ENCODE data around the gene GSTA3.

GSTA3 gene

DNA sequence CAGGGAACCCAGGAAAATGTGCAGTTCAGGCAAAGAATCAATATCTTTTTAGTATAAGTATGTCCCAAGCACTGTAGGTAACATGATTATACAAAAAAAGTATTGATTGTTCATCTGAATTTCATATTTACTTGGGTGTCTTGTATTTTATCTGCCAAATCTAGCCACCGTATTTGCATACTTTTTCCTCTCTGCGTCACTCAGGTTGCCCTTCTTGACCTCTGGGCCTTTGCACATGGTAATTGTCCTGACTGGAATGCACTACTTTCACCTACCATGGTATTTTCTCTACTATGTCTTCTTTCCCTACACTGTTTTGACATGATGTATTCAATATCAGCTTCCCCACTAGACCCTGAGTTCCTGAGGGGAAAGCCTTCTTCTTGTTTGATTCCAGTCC, 15.2 kb downstream of the GSTA3 start:
- no peaks in the 10 kb centered on the region for H3K27me3 ChIP-seq (replicated peaks; ENCODE audit: insufficient read depth, low read length)
- no peak overlapping the region for H3K4me2 ChIP-seq (ENCODE audit: low read depth, low read length)
- H3K9me2 ChIP-seq (replicated peaks; ENCODE audit: insufficient read depth, low read length): no peaks in the 10 kb centered on the region
- no peak overlapping the region for H3K27ac ChIP-seq (ENCODE audit: low read length)
- TF ChIP-seq, protein P1, sequence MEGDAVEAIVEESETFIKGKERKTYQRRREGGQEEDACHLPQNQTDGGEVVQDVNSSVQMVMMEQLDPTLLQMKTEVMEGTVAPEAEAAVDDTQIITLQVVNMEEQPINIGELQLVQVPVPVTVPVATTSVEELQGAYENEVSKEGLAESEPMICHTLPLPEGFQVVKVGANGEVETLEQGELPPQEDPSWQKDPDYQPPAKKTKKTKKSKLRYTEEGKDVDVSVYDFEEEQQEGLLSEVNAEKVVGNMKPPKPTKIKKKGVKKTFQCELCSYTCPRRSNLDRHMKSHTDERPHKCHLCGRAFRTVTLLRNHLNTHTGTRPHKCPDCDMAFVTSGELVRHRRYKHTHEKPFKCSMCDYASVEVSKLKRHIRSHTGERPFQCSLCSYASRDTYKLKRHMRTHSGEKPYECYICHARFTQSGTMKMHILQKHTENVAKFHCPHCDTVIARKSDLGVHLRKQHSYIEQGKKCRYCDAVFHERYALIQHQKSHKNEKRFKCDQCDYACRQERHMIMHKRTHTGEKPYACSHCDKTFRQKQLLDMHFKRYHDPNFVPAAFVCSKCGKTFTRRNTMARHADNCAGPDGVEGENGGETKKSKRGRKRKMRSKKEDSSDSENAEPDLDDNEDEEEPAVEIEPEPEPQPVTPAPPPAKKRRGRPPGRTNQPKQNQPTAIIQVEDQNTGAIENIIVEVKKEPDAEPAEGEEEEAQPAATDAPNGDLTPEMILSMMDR (IDR thresholded peaks at IDR 0.05; ENCODE audit: low read length): no peak
- TF ChIP-seq EZH2 (optimal IDR thresholded peaks at IDR 0.05; ENCODE audit: low read depth, low read length): no peak
- no peak for TF ChIP-seq EZH2phosphoT487 (IDR thresholded peaks at IDR 0.05; ENCODE audit: low read length)
- H3F3A ChIP-seq (ENCODE audit: insufficient read depth, low read length): no peaks in the 10 kb centered on the region
- no peaks in the 10 kb centered on the region for H4K20me1 ChIP-seq (ENCODE audit: insufficient read depth, low read length)
- H3K9ac ChIP-seq (ENCODE audit: low read length): no peak overlapping the region
- H3K9me3 ChIP-seq (replicated peaks; ENCODE audit: insufficient read depth, low read length): no peaks in the 10 kb centered on the region
- H3K79me2 ChIP-seq (ENCODE audit: low read length): no peaks in the 10 kb centered on the region
- H3K4me1 ChIP-seq (ENCODE audit: low read length): no peaks in the 10 kb centered on the region
- DNase-seq: no peak
- no peak overlapping the region for H3K4me3 ChIP-seq (ENCODE audit: low read length)
- H2AFZ ChIP-seq (ENCODE audit: low read length): no peak overlapping the region
- H3K36me3 ChIP-seq (replicated peaks; ENCODE audit: insufficient read depth, low read length): no peaks in the 10 kb centered on the region

DNA sequence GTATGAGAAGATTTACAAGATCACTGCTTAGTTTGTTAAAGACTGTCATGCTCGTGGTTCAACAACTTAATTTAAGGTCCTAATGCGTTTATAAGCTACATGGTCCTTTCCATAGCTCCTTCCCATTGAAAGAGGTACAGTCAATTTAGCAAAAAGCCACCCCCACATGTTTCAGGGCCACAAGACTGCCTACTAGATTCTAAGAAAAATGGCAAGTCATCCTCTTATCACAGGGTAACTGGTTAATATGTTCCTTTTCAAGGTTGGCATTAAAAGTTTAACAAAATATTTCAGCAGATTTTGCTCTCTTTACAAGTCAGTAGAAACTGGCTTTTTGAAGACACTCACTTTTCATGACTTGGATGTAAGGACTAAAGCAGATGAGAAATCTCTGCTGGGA, 15.7 kb downstream of the GSTA3 start:
- Histone ChIP-seq H3K4me1 (ENCODE audit: low read length) (no peaks in the 10 kb centered on the region), H3K9me3 (replicated peaks; ENCODE audit: insufficient read depth, low read length) (no peaks in the 10 kb centered on the region), H2AFZ (ENCODE audit: low read length) (no peak overlapping the region), H3K27ac (ENCODE audit: low read length) (no peak overlapping the region), H3F3A (ENCODE audit: insufficient read depth, low read length) (no peaks in the 10 kb centered on the region), H3K9ac (ENCODE audit: low read length) (no peak overlapping the region), H3K36me3 (replicated peaks; ENCODE audit: insufficient read depth, low read length) (no peaks in the 10 kb centered on the region), H3K4me2 (ENCODE audit: low read depth, low read length) (no peak overlapping the region), H3K79me2 (ENCODE audit: low read length) (no peaks in the 10 kb centered on the region), H3K4me3 (ENCODE audit: low read length) (no peak overlapping the region), H4K20me1 (ENCODE audit: insufficient read depth, low read length) (no peaks in the 10 kb centered on the region), H3K27me3 (replicated peaks; ENCODE audit: insufficient read depth, low read length) (no peaks in the 10 kb centered on the region), H3K9me2 (replicated peaks; ENCODE audit: insufficient read depth, low read length) (no peaks in the 10 kb centered on the region)
- DNase-seq: no peak
- no peak for TF ChIP-seq EZH2 (optimal IDR thresholded peaks at IDR 0.05; ENCODE audit: low read depth, low read length)
- no peak for TF ChIP-seq EZH2phosphoT487 (IDR thresholded peaks at IDR 0.05; ENCODE audit: low read length)
- TF ChIP-seq, protein P1 (IDR thresholded peaks at IDR 0.05; ENCODE audit: low read length): no peak

DNA sequence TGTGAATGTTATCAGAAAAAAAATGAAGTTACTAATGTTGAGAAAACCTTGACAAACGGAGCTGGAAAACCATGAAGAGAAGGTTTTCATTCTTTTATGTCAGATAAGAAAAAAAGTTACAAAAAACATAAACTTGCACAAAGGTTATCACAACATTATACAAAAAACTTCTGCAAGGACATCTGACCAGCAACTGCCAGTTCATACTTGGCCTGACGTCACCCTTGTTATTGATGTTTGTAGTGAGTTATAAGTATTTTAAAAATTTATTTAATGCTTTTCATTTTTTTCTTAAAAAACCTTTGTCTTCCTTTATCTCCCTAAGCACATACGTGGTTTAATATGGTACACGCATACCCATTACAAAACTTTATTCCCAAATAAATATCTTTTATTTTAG, 16.3 kb downstream of the GSTA3 start:
- Histone ChIP-seq H4K20me1 (ENCODE audit: insufficient read depth, low read length) (no peaks in the 10 kb centered on the region), H3K4me3 (ENCODE audit: low read length) (no peak overlapping the region)
- TF ChIP-seq EZH2 (optimal IDR thresholded peaks at IDR 0.05; ENCODE audit: low read depth, low read length) (no peak), EZH2phosphoT487 (IDR thresholded peaks at IDR 0.05; ENCODE audit: low read length) (no peak)
- TF ChIP-seq, protein P1 (IDR thresholded peaks at IDR 0.05; ENCODE audit: low read length): no peak

More for the DNA sequence above, 16.3 kb downstream of the GSTA3 start:
- no peak overlapping the region for H3K27ac ChIP-seq (ENCODE audit: low read length)
- H3K4me2 ChIP-seq (ENCODE audit: low read depth, low read length): no peak overlapping the region
- no peaks in the 10 kb centered on the region for H3K4me1 ChIP-seq (ENCODE audit: low read length)
- H3K9ac ChIP-seq (ENCODE audit: low read length): no peak overlapping the region
- no peaks in the 10 kb centered on the region for H3K9me2 ChIP-seq (replicated peaks; ENCODE audit: insufficient read depth, low read length)
- H3K9me3 ChIP-seq (replicated peaks; ENCODE audit: insufficient read depth, low read length): no peaks in the 10 kb centered on the region
- H2AFZ ChIP-seq (ENCODE audit: low read length): no peak overlapping the region
- DNase-seq: no peak
- H3K79me2 ChIP-seq (ENCODE audit: low read length): no peaks in the 10 kb centered on the region
- no peaks in the 10 kb centered on the region for H3K36me3 ChIP-seq (replicated peaks; ENCODE audit: insufficient read depth, low read length)
- no peaks in the 10 kb centered on the region for H3F3A ChIP-seq (ENCODE audit: insufficient read depth, low read length)
- no peaks in the 10 kb centered on the region for H3K27me3 ChIP-seq (replicated peaks; ENCODE audit: insufficient read depth, low read length)

Data from MM.1S (cell line).